Measurements from ENCODE around the gene FAM107B.

GRCh38 chr10:14598809-14599764, 175.6 kb downstream of the FAM107B start:
- no peak for TF ChIP-seq CTCF (conservative IDR thresholded peaks at IDR 0.05; ENCODE audit: low read depth, low read length)
- no peak for TF ChIP-seq POLR2A (IDR thresholded peaks at IDR 0.05; ENCODE audit: low read depth, low read length)
- TF ChIP-seq FOS (IDR thresholded peaks at IDR 0.05; ENCODE audit: low read depth, low read length) = no peak
- no peak for TF ChIP-seq RAD21 (IDR thresholded peaks at IDR 0.05; ENCODE audit: low read length)
- no peak for TF ChIP-seq MAZ (IDR thresholded peaks at IDR 0.05; ENCODE audit: borderline replicate concordance, low read depth, low read length)
- no peak for TF ChIP-seq CHD1 (IDR thresholded peaks at IDR 0.05; ENCODE audit: low read depth, low read length)
- TF ChIP-seq, protein P1, sequence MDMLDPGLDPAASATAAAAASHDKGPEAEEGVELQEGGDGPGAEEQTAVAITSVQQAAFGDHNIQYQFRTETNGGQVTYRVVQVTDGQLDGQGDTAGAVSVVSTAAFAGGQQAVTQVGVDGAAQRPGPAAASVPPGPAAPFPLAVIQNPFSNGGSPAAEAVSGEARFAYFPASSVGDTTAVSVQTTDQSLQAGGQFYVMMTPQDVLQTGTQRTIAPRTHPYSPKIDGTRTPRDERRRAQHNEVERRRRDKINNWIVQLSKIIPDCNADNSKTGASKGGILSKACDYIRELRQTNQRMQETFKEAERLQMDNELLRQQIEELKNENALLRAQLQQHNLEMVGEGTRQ (IDR thresholded peaks at IDR 0.05; ENCODE audit: low read depth, low read length) = no peak
- TF ChIP-seq MAFK (IDR thresholded peaks at IDR 0.05; ENCODE audit: low read depth, low read length) = no peak
- TF ChIP-seq RCOR1 (IDR thresholded peaks at IDR 0.05; ENCODE audit: insufficient replicate concordance, low read length) = no peak
- no peak for TF ChIP-seq CEBPB (IDR thresholded peaks at IDR 0.05; ENCODE audit: low read depth, low read length)
- TF ChIP-seq SMC3 (IDR thresholded peaks at IDR 0.05; ENCODE audit: low read depth, low read length) = no peak
- no peak for TF ChIP-seq NFE2L2 (IDR thresholded peaks at IDR 0.05; ENCODE audit: low read depth, low read length)

Data from IMR-90 (cell line).